Activated T-helper 1 cell treated with anti-CD3 and anti-CD28 coated beads, Interleukin-2, amount 50 U/mL, for 16 hours (primary cell): ENCODE data around the gene SLCO1C1.

Experiments used
- DNase-seq, 2 donors: peaks; one replicate each; pipeline ENCODE4 v3.0.0-alpha.2; 2020; ENCODE audit warnings: low read depth in 1 of 2, low spot score in 1 of 2

SLCO1C1 gene

DNA sequence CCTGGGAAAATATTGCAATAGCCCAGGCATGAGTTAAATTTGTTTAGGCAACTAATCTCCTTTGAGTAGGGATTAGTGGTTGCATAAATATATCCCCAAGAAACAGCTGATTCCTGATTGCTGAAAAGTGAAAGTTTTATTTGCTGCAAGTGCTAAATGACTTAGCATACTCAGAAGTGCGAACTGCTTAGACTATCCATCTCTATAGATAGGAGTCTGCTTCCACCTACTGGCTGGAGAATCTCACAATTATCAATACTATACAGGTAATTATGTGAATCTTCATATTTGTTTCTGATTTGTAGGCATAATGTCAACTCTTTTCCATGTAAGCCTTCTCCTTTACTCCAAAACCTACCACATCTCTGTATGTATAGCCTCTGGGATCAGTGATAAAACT, 103.4 kb downstream of the SLCO1C1 start:
- no peak for DNase-seq

DNA sequence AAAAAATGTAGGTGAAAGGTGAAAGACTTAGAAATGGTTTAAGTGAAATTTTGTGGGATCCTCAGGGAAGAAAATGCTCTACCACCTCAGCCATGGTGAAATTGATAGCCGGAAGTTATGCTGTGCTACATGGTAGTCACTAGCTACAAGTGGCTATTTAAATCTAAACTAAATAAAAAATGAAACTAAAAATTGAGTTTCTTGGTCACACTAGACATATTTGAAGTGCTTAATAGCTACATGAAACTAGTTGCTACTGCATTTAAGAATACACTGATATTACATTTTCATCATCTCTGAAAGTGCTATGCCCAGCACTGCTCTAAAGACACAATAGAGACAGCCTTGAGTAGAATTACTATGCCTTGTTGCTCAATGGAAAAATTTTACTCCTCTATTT, 105.0 kb downstream of the SLCO1C1 start:
- no peak for DNase-seq

DNA sequence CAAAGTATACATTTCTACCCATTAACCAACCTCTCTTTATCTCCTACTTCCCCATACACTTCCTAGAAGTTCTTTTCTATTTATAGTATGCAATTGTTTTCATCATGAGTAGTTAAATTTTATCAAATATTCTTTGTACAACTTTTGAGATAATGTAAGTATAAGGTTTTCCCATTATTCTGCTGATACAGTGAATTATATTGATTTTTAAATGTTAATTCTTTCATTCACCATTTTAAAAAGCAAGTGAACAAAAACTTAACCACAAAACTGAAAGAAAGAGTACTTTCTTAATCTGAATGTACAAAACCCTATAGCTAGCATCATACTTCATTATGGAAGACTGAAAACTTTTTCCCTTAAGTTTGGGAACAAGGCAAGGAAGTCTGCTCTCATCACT, 105.9 kb downstream of the SLCO1C1 start:
- no peak for DNase-seq
